ENCODE measurements around the gene SND1. TPM values are rescaled to one million over a fixed set of nuclear protein-coding genes. Genes with fewer than 3 reads are reported as not detected.

The SND1 gene
- total and polyA plus RNA-seq, 2 donors (not counting 1 experiment from before 2014, with no cell fraction given), result 137 to 174 TPM

GRCh38 chr7:127683776-127684681, 32.0 kb downstream of the SND1 start:
- Histone ChIP-seq H3K79me2 (ENCODE audit: control insufficient read depth, insufficient read depth, low read length) (peaks cover 69% of the 10 kb centered on the region), H3K9me3 (ENCODE audit: control insufficient read depth, insufficient read depth, low read depth, low read length) (no peaks in the 10 kb centered on the region), H3K27me3 (ENCODE audit: control insufficient read depth, insufficient read depth, low read length) (no peaks in the 10 kb centered on the region), H3K4me3 (replicated peaks in 1 of 4; ENCODE audit: control extremely low read depth in 1 of 4, insufficient read depth in 1 of 4, low read depth in 3 of 4, low read length in 4 of 4) (no peak overlapping the region), H3K27ac (ENCODE audit: insufficient read depth, low read length) (no peak overlapping the region), H2AFZ (ENCODE audit: low read length) (no peak overlapping the region), H3K9ac (ENCODE audit: insufficient read depth, low read length) (no peak overlapping the region), H3K4me2 (ENCODE audit: extremely low read depth, insufficient read depth, low read length) (no peak overlapping the region), H4K20me1 (ENCODE audit: control insufficient read depth, extremely low read depth, insufficient read depth, low read length) (no peaks in the 10 kb centered on the region), H3K4me1 (ENCODE audit: control insufficient read depth, extremely low read depth, insufficient read depth, low read length) (peaks cover 5% of the 10 kb centered on the region), H3K36me3 (ENCODE audit: control insufficient read depth, insufficient read depth, low read length) (peaks cover 1% of the 10 kb centered on the region)
- no peak for DNase-seq (ENCODE audit: low read depth in 2 of 2)
- TF ChIP-seq, protein P1, sequence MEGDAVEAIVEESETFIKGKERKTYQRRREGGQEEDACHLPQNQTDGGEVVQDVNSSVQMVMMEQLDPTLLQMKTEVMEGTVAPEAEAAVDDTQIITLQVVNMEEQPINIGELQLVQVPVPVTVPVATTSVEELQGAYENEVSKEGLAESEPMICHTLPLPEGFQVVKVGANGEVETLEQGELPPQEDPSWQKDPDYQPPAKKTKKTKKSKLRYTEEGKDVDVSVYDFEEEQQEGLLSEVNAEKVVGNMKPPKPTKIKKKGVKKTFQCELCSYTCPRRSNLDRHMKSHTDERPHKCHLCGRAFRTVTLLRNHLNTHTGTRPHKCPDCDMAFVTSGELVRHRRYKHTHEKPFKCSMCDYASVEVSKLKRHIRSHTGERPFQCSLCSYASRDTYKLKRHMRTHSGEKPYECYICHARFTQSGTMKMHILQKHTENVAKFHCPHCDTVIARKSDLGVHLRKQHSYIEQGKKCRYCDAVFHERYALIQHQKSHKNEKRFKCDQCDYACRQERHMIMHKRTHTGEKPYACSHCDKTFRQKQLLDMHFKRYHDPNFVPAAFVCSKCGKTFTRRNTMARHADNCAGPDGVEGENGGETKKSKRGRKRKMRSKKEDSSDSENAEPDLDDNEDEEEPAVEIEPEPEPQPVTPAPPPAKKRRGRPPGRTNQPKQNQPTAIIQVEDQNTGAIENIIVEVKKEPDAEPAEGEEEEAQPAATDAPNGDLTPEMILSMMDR (conservative IDR thresholded peaks at IDR 0.05 in 1 of 2, IDR thresholded peaks at IDR 0.05 in 1 of 2; ENCODE audit: low read depth in 1 of 2, low read length in 2 of 2), result no peak
- TF ChIP-seq EZH2 (IDR thresholded peaks at IDR 0.05; ENCODE audit: low read length, missing control alignments), result no peak

GRCh38 chr7:127689194-127689772, 37.3 kb downstream of the SND1 start:
- no peak overlapping the region for H2AFZ ChIP-seq (ENCODE audit: low read length)
- H3K4me2 ChIP-seq (ENCODE audit: extremely low read depth, insufficient read depth, low read length), result no peak overlapping the region
- H3K4me3 ChIP-seq (replicated peaks in 1 of 4; ENCODE audit: control extremely low read depth in 1 of 4, insufficient read depth in 1 of 4, low read depth in 3 of 4, low read length in 4 of 4), result no peak overlapping the region
- H3K9me3 ChIP-seq (ENCODE audit: control insufficient read depth, insufficient read depth, low read depth, low read length), result no peaks in the 10 kb centered on the region
- peaks cover 48% of the 10 kb centered on the region for H3K79me2 ChIP-seq (ENCODE audit: control insufficient read depth, insufficient read depth, low read length)
- no peak overlapping the region for H3K9ac ChIP-seq (ENCODE audit: insufficient read depth, low read length)
- H3K36me3 ChIP-seq (ENCODE audit: control insufficient read depth, insufficient read depth, low read length), result peaks cover 4% of the 10 kb centered on the region
- TF ChIP-seq, protein P1 (conservative IDR thresholded peaks at IDR 0.05 in 1 of 2, IDR thresholded peaks at IDR 0.05 in 1 of 2; ENCODE audit: low read depth in 1 of 2, low read length in 2 of 2), result no peak
- no peak for TF ChIP-seq EZH2 (IDR thresholded peaks at IDR 0.05; ENCODE audit: low read length, missing control alignments)
- no peaks in the 10 kb centered on the region for H3K4me1 ChIP-seq (ENCODE audit: control insufficient read depth, extremely low read depth, insufficient read depth, low read length)
- no peaks in the 10 kb centered on the region for H4K20me1 ChIP-seq (ENCODE audit: control insufficient read depth, extremely low read depth, insufficient read depth, low read length)
- no peak overlapping the region for H3K27ac ChIP-seq (ENCODE audit: insufficient read depth, low read length)
- H3K27me3 ChIP-seq (ENCODE audit: control insufficient read depth, insufficient read depth, low read length), result no peaks in the 10 kb centered on the region
- no peak for DNase-seq (ENCODE audit: low read depth in 2 of 2)

- peaks cover 4% of the 10 kb centered on the region for H3K36me3 ChIP-seq (ENCODE audit: control insufficient read depth, insufficient read depth, low read length)
- no peak for DNase-seq (ENCODE audit: low read depth in 2 of 2)
- H2AFZ ChIP-seq (ENCODE audit: low read length), result no peak overlapping the region
- H3K27me3 ChIP-seq (ENCODE audit: control insufficient read depth, insufficient read depth, low read length), result no peaks in the 10 kb centered on the region
- no peaks in the 10 kb centered on the region for H3K9me3 ChIP-seq (ENCODE audit: control insufficient read depth, insufficient read depth, low read depth, low read length)
- TF ChIP-seq, protein P1 (conservative IDR thresholded peaks at IDR 0.05 in 1 of 2, IDR thresholded peaks at IDR 0.05 in 1 of 2; ENCODE audit: low read depth in 1 of 2, low read length in 2 of 2), result no peak
- H3K4me1 ChIP-seq (ENCODE audit: control insufficient read depth, extremely low read depth, insufficient read depth, low read length), result no peaks in the 10 kb centered on the region
- H3K4me2 ChIP-seq (ENCODE audit: extremely low read depth, insufficient read depth, low read length), result no peak overlapping the region
- no peak overlapping the region for H3K4me3 ChIP-seq (replicated peaks in 1 of 4; ENCODE audit: control extremely low read depth in 1 of 4, insufficient read depth in 1 of 4, low read depth in 3 of 4, low read length in 4 of 4)
- H4K20me1 ChIP-seq (ENCODE audit: control insufficient read depth, extremely low read depth, insufficient read depth, low read length), result no peaks in the 10 kb centered on the region
- no peak overlapping the region for H3K9ac ChIP-seq (ENCODE audit: insufficient read depth, low read length)
- no peak overlapping the region for H3K27ac ChIP-seq (ENCODE audit: insufficient read depth, low read length)
- peaks cover 39% of the 10 kb centered on the region for H3K79me2 ChIP-seq (ENCODE audit: control insufficient read depth, insufficient read depth, low read length)
Observed at GRCh38 chr7:127690337-127690736, 38.3 kb downstream of the SND1 start.
